Adrenal gland (tissue), 12 donors: ENCODE results near the gene S100A2. TPM values are rescaled to one million over a fixed set of nuclear protein-coding genes. Genes with fewer than 3 reads are reported as not detected.

Source experiments
- DNase-seq, 7 donors: peaks; one replicate each; pipeline ENCODE4 v3.0.0-alpha.2; 2019 to 2020
- H3K27ac ChIP-seq, 5 donors: fragments of 200-600 bp; sonication (generic) in 4 of 5; 1 replicate in 3 of 5; 2 replicates in 2 of 5; pipeline versions ENCODE4 v1.5.1 to v1.8.0; 2016 to 2020; ENCODE audit warnings: mild to moderate bottlenecking in 1 of 5
- H3K27me3 ChIP-seq: fragments of 200-600 bp; 2 replicates; pipeline ENCODE4 v1.8.0; 2021
- H3K36me3 ChIP-seq, 2 donors: fragments of 200-600 bp; replicated peaks in 1 of 2; 1 replicate in 1 of 2; 2 replicates in 1 of 2; pipeline versions ENCODE4 v1.5.1 to v1.8.0; 2018 to 2022
- H3K4me1 ChIP-seq, 2 donors: fragments of 200-600 bp; replicated peaks in 1 of 2; 1 replicate in 1 of 2; 2 replicates in 1 of 2; pipeline versions ENCODE4 v1.5.1 to v1.8.0; 2018 to 2021
- H3K4me3 ChIP-seq, 4 donors: fragments of 200-600 bp; sonication (generic) in 3 of 4; one replicate each; pipeline ENCODE4 v1.5.1; 2016 to 2018
- H3K9me3 ChIP-seq, 3 donors: fragments of 200-600 bp; sonication (generic) in 1 of 3; replicated peaks in 1 of 3; 1 replicate in 2 of 3; 2 replicates in 1 of 3; pipeline versions ENCODE4 v1.5.1 to v1.8.0; 2016 to 2021
- CTCF ChIP-seq, 6 experiments: fragments of 450-650 bp in 4 of 6; fragments of 200-600 bp in 2 of 6; sonication (generic) in 1 of 6; IDR thresholded peaks; 1 replicate in 5 of 6; 2 replicates in 1 of 6; pipeline versions ENCODE4 v1.5.1 to v1.8.0; 2016 to 2021; ENCODE audit warnings: antibody characterized with exemption in 6 of 6, mild to moderate bottlenecking in 2 of 6, moderate library complexity in 1 of 6
- POLR2A ChIP-seq, 2 donors: fragments of 450-650 bp; IDR thresholded peaks; one replicate each; pipeline ENCODE4 v1.6.1; 2017; ENCODE audit warnings: antibody characterized with exemption in 2 of 2, mild to moderate bottlenecking in 2 of 2, moderate library complexity in 1 of 2
- WGBS, 4 donors: extraction: QIAGEN DNeasy Blood & Tissue Kit in 2 of 4; methylation state at CpG; one replicate each; pipeline versions ENCODE4 v1.1.5 to v1.1.7; 2013 to 2017; 5-methylcytosine and 5-hydroxymethylcytosine counted together
- intact Hi-C, 2 donors: fragments of 100-400 bp; cut with DNase I; formaldehyde crosslinking; loops; one replicate each; pipeline versions ENCODE4 v1.14.1 to v1.15.0; 2022 to 2023
- polyA plus RNA-seq, 3 donors: library from polyadenylated mRNA; stranded (reverse); fragments of 200-250 nt in 2 of 3; fragments of 350-450 nt in 1 of 3; fragmentation: Illumina TruSeq in 1 of 3; extraction: RNeasy Lipid Tissue Mini Kit (QIAGEN cat#74804) in 1 of 3; gene quantifications; one replicate each; pipeline ENCODE4 v1.2.3, GENCODE V29; 2013 to 2014
- total RNA-seq, 9 donors: library from RNA; depleted of rRNA in 4 of 9; stranded (reverse); fragments of >200 nt in 4 of 9; fragments of 120-200 nt in 1 of 9; fragmentation: NEBNext Ultra II Directional in 1 of 9; extraction: Animal tissue kit (Norgen Biotek cat#: 25700) in 1 of 9; gene quantifications; one replicate each; pipeline versions ENCODE4 v1.1.0 to v1.2.4, GENCODE V29; 2013 to 2023
- donor health status: healthy with polysubstance abuse.
- donor health status: Bipolar disorder and iron deficiency.
- donor health status: DM: yes; HTN: yes; CAD: no.
- donor health status: DM: no; HTN: no; CAD: no.
- donor health status: DM: no; HTN: no; CAD: no.
- donor health status: DM: yes; HTN: yes; CAD: no.

Gene S100A2
- total and polyA plus RNA-seq, 12 donors, result 0.31 to 44.1 (median 1.3) TPM; not detected in 1

- no peaks in the 10 kb centered on the region for H3K27me3 ChIP-seq
- no peak for TF ChIP-seq CTCF (IDR thresholded peaks at IDR 0.05)
- DNase-seq, result no peak
- H3K36me3 ChIP-seq, result no peaks in the 10 kb centered on the region
- no peaks in the 10 kb centered on the region for H3K9me3 ChIP-seq
- peak overlapping the region in 3 of 5 donors; percentile 48 to 68 (median 66) for H3K27ac ChIP-seq
- peaks cover 7 to 18% of the 10 kb centered on the region in 2 donors for H3K4me1 ChIP-seq
- intact Hi-C loops, result loop anchor here (5.0 to 10.0 kb wide), 3 partner anchors 44 to 201 kb away; partner anchors contain the start of genes S100A14 (in 1 of the 2) and SLC27A3 (in 1 of the 2)
- WGBS, 4 donors, result 73 to 81% (median 81%) methylated on average over 3 of the region's 3 CpGs
- H3K4me3 ChIP-seq, result no peak overlapping the region
Observed at GRCh38 chr1:153573351-153573750, 7.7 kb upstream of the S100A2 start.

- Histone ChIP-seq H3K4me1 (peaks cover 12 to 23% of the 10 kb centered on the region in 2 donors), H3K9me3 (no peaks in the 10 kb centered on the region), H3K27me3 (no peaks in the 10 kb centered on the region), H3K27ac (peak overlapping the region in 4 of 5 donors; percentile 35 to 68 (median 57)), H3K36me3 (no peaks in the 10 kb centered on the region), H3K4me3 (no peak overlapping the region)
- WGBS, 4 donors, result 0 to 10% (median 7%) methylated on average over 3 of the region's 3 CpGs
- TF ChIP-seq CTCF (IDR thresholded peaks at IDR 0.05) (peak; percentile 77 to 92 (median 90)), POLR2A (IDR thresholded peaks at IDR 0.05) (peak in 1 of 2 donors; percentile 16)
- intact Hi-C loops, result loop anchor here (5.0 to 10.0 kb wide), 3 partner anchors 45 to 202 kb away; partner anchors contain the start of genes S100A14 (in 1 of the 2) and SLC27A3 (in 1 of the 2)
- peak; percentile 88 to 96 (median 94) for DNase-seq
Observed at GRCh38 chr1:153572569-153573015, 6.9 kb upstream of the S100A2 start.

- peaks cover 18 to 29% of the 10 kb centered on the region in 2 donors for H3K4me1 ChIP-seq
- intact Hi-C loops, result loop anchor here (5.0 to 10.0 kb wide), 3 partner anchors 46 to 203 kb away; partner anchors contain the start of genes S100A14 (in 1 of the 2) and SLC27A3 (in 1 of the 2)
- H3K9me3 ChIP-seq, result no peaks in the 10 kb centered on the region
- H3K27ac ChIP-seq, result no peak overlapping the region
- no peak for DNase-seq
- no peaks in the 10 kb centered on the region for H3K36me3 ChIP-seq
- no peaks in the 10 kb centered on the region for H3K27me3 ChIP-seq
- H3K4me3 ChIP-seq, result no peak overlapping the region
- 63 to 70% (median 64%) methylated on average over 7 of the region's 7 CpGs for WGBS, 4 donors
- TF ChIP-seq CTCF (IDR thresholded peaks at IDR 0.05), result no peak
- no peak for TF ChIP-seq POLR2A (IDR thresholded peaks at IDR 0.05)
Observed at GRCh38 chr1:153571706-153572105, 6.1 kb upstream of the S100A2 start.

- peaks cover 26 to 38% of the 10 kb centered on the region in 2 donors for H3K4me1 ChIP-seq
- WGBS, 4 donors, result 83 to 90% (median 87%) methylated on average over 5 of the region's 5 CpGs
- TF ChIP-seq POLR2A (IDR thresholded peaks at IDR 0.05), result no peak
- TF ChIP-seq CTCF (IDR thresholded peaks at IDR 0.05), result no peak
- H3K27me3 ChIP-seq, result no peaks in the 10 kb centered on the region
- H3K27ac ChIP-seq, result no peak overlapping the region
- no peak for DNase-seq
- no peaks in the 10 kb centered on the region for H3K9me3 ChIP-seq
- no peaks in the 10 kb centered on the region for H3K36me3 ChIP-seq
- intact Hi-C loops, result loop anchor here (5.0 to 10.0 kb wide), 3 partner anchors 46 to 204 kb away; partner anchors contain the start of genes S100A14 (in 1 of the 2) and SLC27A3 (in 1 of the 2)
- no peak overlapping the region for H3K4me3 ChIP-seq
Observed at GRCh38 chr1:153570874-153571273, 5.2 kb upstream of the S100A2 start.
